HG03139 (cell line): ENCODE results near the gene STXBP5.

Experiments used
- ATAC-seq: cut with Tn5 transposase; IDR thresholded peaks from one replicate; pipeline ENCODE4 v1.9.1; 2021; ENCODE audit not compliant: unreplicated experiment

Gene STXBP5

GRCh38 chr6:147177286-147177685, 26.9 kb upstream of the STXBP5 start:
- no peak for ATAC-seq

GRCh38 chr6:147178355-147178754, 25.9 kb upstream of the STXBP5 start:
- ATAC-seq, result no peak

GRCh38 chr6:147179809-147180208, 24.4 kb upstream of the STXBP5 start:
- ATAC-seq, result no peak

GRCh38 chr6:147180926-147181325, 23.3 kb upstream of the STXBP5 start:
- ATAC-seq, result no peak

- no peak for ATAC-seq
Observed at GRCh38 chr6:147184379-147184778, 19.8 kb upstream of the STXBP5 start.

- no peak for ATAC-seq
Observed at GRCh38 chr6:147185216-147185615, 19.0 kb upstream of the STXBP5 start.

- ATAC-seq, result no peak
Observed at GRCh38 chr6:147190556-147190955, 13.7 kb upstream of the STXBP5 start.

- no peak for ATAC-seq
Observed at GRCh38 chr6:147192278-147192911, 11.8 kb upstream of the STXBP5 start.

- no peak for ATAC-seq
Observed at GRCh38 chr6:147194652-147195411, 9.4 kb upstream of the STXBP5 start.

- no peak for ATAC-seq
Observed at GRCh38 chr6:147195510-147195909, 8.7 kb upstream of the STXBP5 start.

GRCh38 chr6:147195987-147196386, 8.2 kb upstream of the STXBP5 start:
- no peak for ATAC-seq

- ATAC-seq, result no peak
Observed at GRCh38 chr6:147200711-147201110, 3.5 kb upstream of the STXBP5 start.

- no peak for ATAC-seq
Observed at GRCh38 chr6:147201885-147202515, 2.2 kb upstream of the STXBP5 start.

- peak; percentile 82 for ATAC-seq
Observed at GRCh38 chr6:147202516-147203310, 1.5 kb upstream of the STXBP5 start.

- ATAC-seq, result peak; percentile 49
Observed at GRCh38 chr6:147203311-147204059, 732 bp upstream of the STXBP5 start.

- ATAC-seq, result no peak
Observed at GRCh38 chr6:147204843-147205311, 660 bp downstream of the STXBP5 start.

- no peak for ATAC-seq
Observed at GRCh38 chr6:147205690-147206600, 1.7 kb downstream of the STXBP5 start.

- ATAC-seq, result no peak
Observed at GRCh38 chr6:147207351-147207750, 3.1 kb downstream of the STXBP5 start.
